ENCODE data around the gene KRT34. TPM values are rescaled to one million over a fixed set of nuclear protein-coding genes. Genes with fewer than 3 reads are reported as not detected.
"Not testable (repeated sequence)": the region's sequence is repeated elsewhere in the genome, so short reads cannot be mapped to it uniquely, and the experiment has no call there.

Gene KRT34
- polyA plus RNA-seq, 4 donors: not detected

- DNase-seq (ENCODE audit: low read depth in 4 of 4, low spot score in 3 of 4): no peak
These were observed 13.1 kb downstream of the KRT34 start for GRCh38 chr17:41369023-41369422.

GRCh38 chr17:41367426-41368075, 14.6 kb downstream of the KRT34 start:
- DNase-seq (ENCODE audit: low read depth in 4 of 4, low spot score in 3 of 4): no peak

GRCh38 chr17:41366070-41366469, 16.0 kb downstream of the KRT34 start:
- no peak for DNase-seq (ENCODE audit: low read depth in 4 of 4, low spot score in 3 of 4)

GRCh38 chr17:41363881-41364280, 18.2 kb downstream of the KRT34 start:
- no peak for DNase-seq (ENCODE audit: low read depth in 4 of 4, low spot score in 3 of 4)

GRCh38 chr17:41360296-41360995, 21.7 kb downstream of the KRT34 start:
- DNase-seq (ENCODE audit: low read depth in 4 of 4, low spot score in 3 of 4): no peak

GRCh38 chr17:41354536-41354935, 27.6 kb downstream of the KRT34 start:
- no peak for DNase-seq (ENCODE audit: low read depth in 4 of 4, low spot score in 3 of 4)

GRCh38 chr17:41352597-41353366, 29.3 kb downstream of the KRT34 start:
- no peak for DNase-seq (ENCODE audit: low read depth in 4 of 4, low spot score in 3 of 4)

GRCh38 chr17:41351177-41351576, 30.9 kb downstream of the KRT34 start:
- DNase-seq (ENCODE audit: low read depth in 4 of 4, low spot score in 3 of 4): no peak

GRCh38 chr17:41350381-41350878, 31.7 kb downstream of the KRT34 start, which contains the start of gene KRT33A:
Gene KRT33A (minus strand): TSS chr17:41350828. CDS start chr17:41350767, 61 bp downstream.
- DNase-seq (ENCODE audit: low read depth in 4 of 4, low spot score in 3 of 4): not testable (repeated sequence)

GRCh38 chr17:41347869-41348760, 34.0 kb downstream of the KRT34 start:
- DNase-seq (ENCODE audit: low read depth in 4 of 4, low spot score in 3 of 4): no peak

- DNase-seq (ENCODE audit: low read depth in 4 of 4, low spot score in 3 of 4): not testable (repeated sequence)
These were observed 35.7 kb downstream of the KRT34 start for GRCh38 chr17:41346421-41346820.

GRCh38 chr17:41345992-41346391, 36.1 kb downstream of the KRT34 start:
- DNase-seq (ENCODE audit: low read depth in 4 of 4, low spot score in 3 of 4): no peak

GRCh38 chr17:41343029-41343428, 39.1 kb downstream of the KRT34 start:
- peak in 1 of 4 donors; percentile 26 for DNase-seq (ENCODE audit: low read depth in 4 of 4, low spot score in 3 of 4)

GRCh38 chr17:41340934-41341861, 40.9 kb downstream of the KRT34 start:
- DNase-seq (ENCODE audit: low read depth in 4 of 4, low spot score in 3 of 4): no peak

- DNase-seq (ENCODE audit: low read depth in 4 of 4, low spot score in 3 of 4): peak in 1 of 4 donors; percentile 27
These were observed 41.6 kb downstream of the KRT34 start for GRCh38 chr17:41340494-41340893.

GRCh38 chr17:41339571-41340172, 42.4 kb downstream of the KRT34 start:
- no peak for DNase-seq (ENCODE audit: low read depth in 4 of 4, low spot score in 3 of 4)

- no peak for DNase-seq (ENCODE audit: low read depth in 4 of 4, low spot score in 3 of 4)
These were observed 43.1 kb downstream of the KRT34 start for GRCh38 chr17:41338961-41339485.

GRCh38 chr17:41335747-41336146, 46.4 kb downstream of the KRT34 start:
- DNase-seq (ENCODE audit: low read depth in 4 of 4, low spot score in 3 of 4): no peak

Measured in left renal pelvis (tissue), 4 donors.